Cerebellar nuclear complex (tissue), 1 donor: ENCODE measurements around the gene F2R.
"Not testable (repeated sequence)": the region's sequence is repeated elsewhere in the genome, so short reads cannot be mapped to it uniquely, and the experiment has no call there.

Experiments used
- DNase-seq, 2 experiments: peaks; one replicate each; lab custom pipeline; 2025; lab: John Stamatoyannopoulos, UW

The F2R gene

DNA sequence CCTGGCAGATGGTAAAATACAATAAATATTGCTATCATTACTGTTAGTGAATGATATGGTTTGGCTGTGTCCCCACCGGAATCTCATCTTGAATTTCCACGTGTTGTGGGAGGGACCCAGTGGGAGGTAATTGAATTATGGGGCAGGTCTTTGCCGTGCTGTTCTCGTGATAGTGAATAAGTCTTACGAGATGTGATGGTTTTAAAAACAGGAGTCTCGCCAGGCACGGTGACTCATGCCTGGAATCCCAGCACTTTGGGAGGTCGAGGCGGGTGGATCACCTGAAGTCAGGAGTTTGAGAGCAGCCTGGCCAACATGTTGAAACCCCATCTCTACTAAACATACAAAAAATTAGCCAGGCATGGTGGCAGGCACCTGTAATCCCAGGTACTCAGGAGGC is 45.2 kb downstream of the F2R start:
- not testable (repeated sequence) for DNase-seq

DNA sequence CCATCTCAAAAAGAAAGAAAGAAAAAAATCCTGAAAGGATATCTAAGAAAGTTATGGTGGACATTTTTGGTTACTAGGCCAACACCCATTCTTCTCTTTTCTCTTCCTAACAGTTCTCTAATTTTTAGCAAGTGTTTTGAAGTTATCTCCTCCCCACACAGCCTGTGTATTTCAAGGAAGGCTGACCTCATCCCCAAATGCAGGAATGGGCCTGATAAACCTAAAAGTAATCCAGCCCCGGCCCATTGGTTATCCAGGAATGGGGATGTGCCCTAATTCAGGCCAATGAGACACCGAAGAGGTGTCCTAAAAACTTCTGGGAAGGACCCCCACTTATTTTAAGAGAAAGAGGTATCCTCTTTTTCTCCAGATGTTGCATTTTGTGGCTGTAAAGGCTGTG is 46.6 kb downstream of the F2R start:
- no peak for DNase-seq

DNA sequence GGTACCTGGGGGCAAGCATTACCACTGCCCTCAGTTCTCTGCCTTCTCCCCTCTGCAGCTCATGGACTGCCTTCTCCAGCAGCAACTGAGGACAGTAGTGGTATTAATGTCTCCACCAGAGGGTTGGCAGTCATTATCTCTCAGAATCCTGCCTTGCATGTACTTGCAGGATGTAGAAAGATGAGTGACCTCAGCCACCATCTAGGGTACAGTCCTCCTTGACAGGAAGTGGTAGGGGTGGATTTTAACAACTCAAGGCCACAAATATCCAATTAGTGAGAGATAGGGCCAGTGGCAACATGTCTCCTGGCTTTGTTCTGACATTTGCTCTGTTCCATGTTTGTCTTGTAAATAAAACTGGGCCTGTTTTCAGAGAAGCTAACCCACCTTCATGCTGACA is 47.2 kb downstream of the F2R start:
- no peak for DNase-seq

DNA sequence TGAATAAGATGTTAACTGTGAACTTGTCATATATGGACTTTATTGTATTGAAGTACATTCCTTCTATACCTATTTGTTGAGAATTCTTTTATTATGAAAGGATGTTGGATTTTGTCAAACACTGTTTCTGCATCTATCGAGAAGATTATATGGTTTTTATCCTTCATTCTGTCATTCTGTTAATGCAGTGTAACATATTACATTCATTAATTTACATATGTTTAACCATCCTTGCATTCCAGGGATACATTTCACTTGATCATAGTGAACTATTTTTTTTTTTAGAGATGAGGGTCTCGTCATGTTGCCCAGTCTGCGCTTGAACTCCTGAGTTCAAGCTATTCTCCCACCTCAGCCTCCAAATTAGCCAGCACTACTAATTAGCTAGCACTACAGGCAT is 48.4 kb downstream of the F2R start:
- DNase-seq: no peak

DNA sequence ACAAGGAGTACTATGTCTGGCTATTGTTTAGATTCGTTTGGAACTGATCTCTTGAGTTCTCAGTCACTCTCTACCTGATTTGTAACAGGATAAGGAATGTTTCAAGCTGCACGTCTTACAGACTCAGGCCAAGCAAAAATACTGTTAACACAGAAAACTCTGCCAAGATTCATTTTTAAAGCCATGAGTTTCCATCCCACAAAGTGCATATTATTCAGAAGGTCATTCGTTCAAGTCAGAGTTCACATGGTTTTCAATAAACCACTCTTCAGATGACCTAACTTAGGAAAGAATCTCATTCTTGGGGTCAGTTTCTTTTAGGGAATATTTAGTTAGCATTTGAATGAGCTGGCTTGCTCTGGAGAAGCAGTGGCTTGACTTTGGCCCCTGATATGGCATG is 49.3 kb downstream of the F2R start:
- no peak for DNase-seq

DNA sequence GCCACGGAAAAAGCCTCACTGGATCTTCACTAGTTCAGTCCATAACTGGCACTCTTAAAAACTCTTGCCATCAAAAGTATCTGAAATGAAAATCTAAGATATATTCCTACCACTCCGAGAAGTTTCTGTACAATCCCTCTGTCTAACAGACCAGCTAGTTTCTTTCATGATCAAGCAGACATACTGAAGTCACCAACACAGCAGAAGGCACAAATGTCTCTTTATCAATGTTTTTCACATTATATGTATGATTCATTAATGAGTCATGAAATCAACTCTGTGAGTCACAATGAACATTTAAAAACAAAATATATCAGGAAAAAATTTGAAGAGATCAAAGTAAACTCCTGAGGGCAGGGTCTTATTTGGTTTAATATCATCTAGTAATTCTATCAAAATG is 50.8 kb downstream of the F2R start:
- DNase-seq: no peak

DNA sequence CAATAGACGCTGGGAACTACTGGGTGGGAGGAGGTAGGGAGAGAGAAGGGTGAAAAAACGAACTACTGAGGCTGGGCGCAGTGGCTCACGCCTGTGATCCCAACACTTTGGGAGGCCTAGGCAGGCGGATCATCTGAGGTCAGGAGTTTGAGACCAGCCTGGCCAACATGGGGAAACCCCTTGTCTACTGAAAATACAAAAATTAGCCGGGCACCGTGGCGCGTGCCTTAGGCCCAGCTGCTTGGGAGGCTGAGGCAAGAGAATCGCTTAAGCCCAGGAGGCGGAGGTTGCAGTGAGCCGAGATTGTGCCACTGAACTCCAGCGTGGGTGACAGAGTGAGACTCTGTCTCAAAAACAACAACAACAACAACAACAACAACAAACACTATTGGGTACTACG is 55.1 kb downstream of the F2R start:
- not testable (repeated sequence) for DNase-seq

DNA sequence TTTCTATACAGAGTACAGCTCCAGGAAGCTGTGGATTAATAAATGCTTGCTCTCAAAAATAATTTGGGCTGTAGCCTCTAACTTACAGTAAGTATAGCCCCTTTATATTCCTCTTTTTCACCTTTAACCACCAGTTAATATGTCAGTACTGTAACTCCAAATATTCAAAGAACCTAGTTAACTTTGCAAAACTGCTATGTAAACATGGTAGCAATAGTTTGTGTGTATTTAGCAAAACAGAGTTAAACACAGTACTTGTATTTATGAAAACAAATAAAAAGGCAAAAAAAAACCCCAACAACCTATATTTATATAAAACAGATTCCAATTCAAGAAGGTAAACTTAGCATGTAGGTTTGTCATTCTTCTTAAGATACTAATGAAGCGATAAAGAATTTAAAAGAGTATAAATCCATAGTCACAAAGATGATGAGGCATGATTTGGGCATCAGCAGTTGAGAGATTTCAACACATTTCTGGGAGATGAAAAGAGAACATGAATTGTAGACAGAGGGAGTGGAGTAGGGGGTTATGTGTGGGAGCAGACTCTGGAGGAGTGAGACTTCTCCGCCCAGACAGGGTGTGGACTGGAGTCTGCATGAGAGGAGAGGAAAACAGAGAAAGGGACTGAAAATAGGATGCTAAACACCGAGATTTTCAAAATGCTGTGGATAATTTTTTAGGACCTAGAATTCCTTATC is 55.9 kb downstream of the F2R start:
- DNase-seq: no peak

DNA sequence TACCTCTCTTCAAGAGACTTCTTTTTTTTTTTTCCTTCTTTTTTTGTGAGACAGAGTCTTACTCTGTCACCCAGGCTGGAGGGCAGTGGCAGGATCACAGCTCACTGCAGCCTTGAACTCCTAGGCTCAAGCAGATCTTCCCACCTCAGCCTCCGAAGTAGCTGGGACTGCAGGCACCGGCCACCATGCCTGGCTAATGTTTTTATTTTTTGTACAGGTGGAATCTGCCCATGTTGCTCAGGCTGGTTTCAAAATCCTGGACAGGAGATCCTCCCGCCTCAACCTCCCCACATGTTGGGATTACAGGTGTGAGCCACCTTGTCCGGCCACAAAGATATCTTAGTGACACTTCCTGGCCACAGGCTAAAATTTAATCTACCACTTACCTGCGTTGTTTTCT is 60.0 kb downstream of the F2R start:
- no peak for DNase-seq

DNA sequence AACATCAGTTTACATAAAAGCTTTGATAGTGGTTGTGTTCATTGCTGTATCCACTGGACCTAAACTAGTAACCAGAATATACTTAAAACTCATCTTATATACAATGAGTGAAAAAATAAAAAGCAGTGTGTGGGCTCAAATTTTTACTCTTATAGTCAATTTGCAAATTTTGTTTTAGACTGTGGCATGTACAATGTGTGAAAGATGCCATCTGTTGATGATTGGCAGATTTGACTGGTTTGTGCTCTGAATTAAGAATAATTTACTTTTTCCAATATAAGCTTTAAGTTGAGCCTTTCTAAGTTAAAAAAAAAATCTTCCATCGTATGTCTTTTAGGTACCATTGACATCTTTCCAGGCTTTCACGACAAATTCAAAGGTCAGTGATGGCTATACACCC is 60.5 kb downstream of the F2R start:
- DNase-seq: no peak

DNA sequence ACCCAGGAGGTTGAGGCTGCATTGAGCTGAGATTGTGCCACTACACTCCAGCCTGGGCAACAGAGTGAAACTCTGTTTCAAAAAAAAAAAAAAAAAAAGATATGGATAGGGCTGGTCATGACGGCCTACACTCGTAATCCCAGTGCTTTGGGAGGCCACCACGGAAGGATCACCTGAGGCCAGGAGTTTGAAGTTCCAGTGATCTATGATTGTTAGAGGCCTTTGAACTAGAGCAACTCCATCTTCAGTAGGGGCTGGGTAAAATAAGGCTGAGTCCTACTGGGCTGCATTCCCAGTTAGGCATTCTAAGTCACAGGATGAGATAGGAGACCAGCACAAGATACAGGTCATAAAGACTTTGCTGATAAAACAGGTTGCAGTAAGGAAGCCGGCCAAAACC is 64.7 kb downstream of the F2R start:
- DNase-seq: not testable (repeated sequence)

DNA sequence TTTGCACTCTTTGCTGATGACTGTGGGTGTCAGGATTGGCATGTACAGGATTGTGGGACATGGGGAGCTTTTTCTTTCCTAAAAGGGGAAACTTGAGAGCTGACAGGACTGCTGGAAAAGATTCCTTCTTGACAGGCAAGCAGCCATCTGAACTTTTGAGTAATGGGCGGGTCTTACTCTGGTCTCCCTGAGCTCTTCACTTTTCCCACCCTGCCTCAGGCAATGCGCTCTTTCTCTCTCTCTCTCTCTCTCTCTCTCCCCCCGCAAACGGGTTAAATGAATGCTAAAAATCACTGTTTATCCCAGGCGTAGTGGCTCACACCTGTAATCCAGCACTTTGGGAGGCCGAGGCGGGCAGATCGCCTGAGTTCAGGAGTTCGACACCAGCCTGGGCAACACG is 65.8 kb downstream of the F2R start:
- DNase-seq: no peak

DNA sequence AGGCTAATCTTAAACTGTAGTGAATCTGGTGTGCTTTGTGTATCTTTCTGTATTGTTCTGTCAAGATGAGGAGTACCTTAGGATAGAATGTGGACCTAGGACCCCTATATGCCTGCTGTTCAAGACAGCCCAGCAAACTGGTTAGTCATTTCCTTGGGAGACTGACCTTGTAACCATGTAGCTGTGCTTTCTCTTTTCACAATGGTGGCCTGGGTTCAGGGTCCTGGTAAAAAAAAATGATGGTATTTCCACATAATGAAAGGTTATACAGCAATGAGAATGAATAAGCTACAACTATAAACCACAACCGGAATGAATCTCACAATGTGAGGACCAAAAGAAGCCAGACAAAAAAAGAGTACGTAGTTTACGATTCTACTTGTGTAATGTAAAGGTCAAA is 66.5 kb downstream of the F2R start:
- no peak for DNase-seq
